Adrenal gland (tissue), 12 donors: ENCODE data around the gene WDR5B. TPM values are rescaled to one million over a fixed set of nuclear protein-coding genes. Genes with fewer than 3 reads are reported as not detected.

ENCODE experiments used
- DNase-seq, 7 donors: peaks; one replicate each; pipeline ENCODE4 v3.0.0-alpha.2; 2019 to 2020
- H3K27ac ChIP-seq, 5 donors: fragments of 200-600 bp; sonication (generic) in 4 of 5; 1 replicate in 3 of 5; 2 replicates in 2 of 5; pipeline versions ENCODE4 v1.5.1 to v1.8.0; 2016 to 2020; ENCODE audit warnings: mild to moderate bottlenecking in 1 of 5
- H3K27me3 ChIP-seq: fragments of 200-600 bp; 2 replicates; pipeline ENCODE4 v1.8.0; 2021
- H3K36me3 ChIP-seq, 2 donors: fragments of 200-600 bp; replicated peaks in 1 of 2; 1 replicate in 1 of 2; 2 replicates in 1 of 2; pipeline versions ENCODE4 v1.5.1 to v1.8.0; 2018 to 2022
- H3K4me1 ChIP-seq, 2 donors: fragments of 200-600 bp; replicated peaks in 1 of 2; 1 replicate in 1 of 2; 2 replicates in 1 of 2; pipeline versions ENCODE4 v1.5.1 to v1.8.0; 2018 to 2021
- H3K4me3 ChIP-seq, 4 donors: fragments of 200-600 bp; sonication (generic) in 3 of 4; one replicate each; pipeline ENCODE4 v1.5.1; 2016 to 2018
- H3K9me3 ChIP-seq, 3 donors: fragments of 200-600 bp; sonication (generic) in 1 of 3; replicated peaks in 1 of 3; 1 replicate in 2 of 3; 2 replicates in 1 of 3; pipeline versions ENCODE4 v1.5.1 to v1.8.0; 2016 to 2021
- CTCF ChIP-seq, 6 experiments: fragments of 450-650 bp in 4 of 6; fragments of 200-600 bp in 2 of 6; sonication (generic) in 1 of 6; IDR thresholded peaks; 1 replicate in 5 of 6; 2 replicates in 1 of 6; pipeline versions ENCODE4 v1.5.1 to v1.8.0; 2016 to 2021; ENCODE audit warnings: antibody characterized with exemption in 6 of 6, mild to moderate bottlenecking in 2 of 6, moderate library complexity in 1 of 6
- POLR2A ChIP-seq, 2 donors: fragments of 450-650 bp; IDR thresholded peaks; one replicate each; pipeline ENCODE4 v1.6.1; 2017; ENCODE audit warnings: antibody characterized with exemption in 2 of 2, mild to moderate bottlenecking in 2 of 2, moderate library complexity in 1 of 2
- WGBS, 4 donors: extraction: QIAGEN DNeasy Blood & Tissue Kit in 2 of 4; methylation state at CpG; one replicate each; pipeline versions ENCODE4 v1.1.5 to v1.1.7; 2013 to 2017; 5-methylcytosine and 5-hydroxymethylcytosine counted together
- intact Hi-C, 2 donors: fragments of 100-400 bp; cut with DNase I; formaldehyde crosslinking; loops; one replicate each; pipeline versions ENCODE4 v1.14.1 to v1.15.0; 2022 to 2023
- polyA plus RNA-seq, 3 donors: library from polyadenylated mRNA; stranded (reverse); fragments of 200-250 nt in 2 of 3; fragments of 350-450 nt in 1 of 3; fragmentation: Illumina TruSeq in 1 of 3; extraction: RNeasy Lipid Tissue Mini Kit (QIAGEN cat#74804) in 1 of 3; gene quantifications; one replicate each; pipeline ENCODE4 v1.2.3, GENCODE V29; 2013 to 2014
- total RNA-seq, 9 donors: library from RNA; depleted of rRNA in 4 of 9; stranded (reverse); fragments of >200 nt in 4 of 9; fragments of 120-200 nt in 1 of 9; fragmentation: NEBNext Ultra II Directional in 1 of 9; extraction: Animal tissue kit (Norgen Biotek cat#: 25700) in 1 of 9; gene quantifications; one replicate each; pipeline versions ENCODE4 v1.1.0 to v1.2.4, GENCODE V29; 2013 to 2023
- donor health status: healthy with polysubstance abuse.
- donor health status: Bipolar disorder and iron deficiency.
- donor health status: DM: yes; HTN: yes; CAD: no.
- donor health status: DM: no; HTN: no; CAD: no.
- donor health status: DM: no; HTN: no; CAD: no.
- donor health status: DM: yes; HTN: yes; CAD: no.

Gene WDR5B
- total and polyA plus RNA-seq, 12 donors = 3.0 to 10.3 (median 6.7) TPM

DNA sequence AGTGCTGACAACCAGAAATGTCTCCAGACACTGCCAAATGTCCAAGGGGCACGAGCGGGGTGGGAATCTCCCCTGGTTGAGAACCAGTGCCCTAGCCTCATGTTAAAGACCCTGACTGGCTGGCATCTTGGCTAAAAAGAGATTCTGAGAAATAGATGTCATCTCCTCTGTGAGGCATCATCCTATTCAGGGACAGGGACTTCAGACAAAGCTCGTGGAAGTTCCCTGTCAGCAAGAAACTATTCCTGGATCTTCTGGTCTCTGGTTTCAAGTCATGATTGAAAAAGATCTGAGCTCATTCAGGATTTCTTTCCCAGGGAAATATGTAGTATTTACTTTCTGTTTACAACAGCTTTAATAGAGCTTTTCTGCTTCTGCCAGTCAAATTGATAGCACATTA, 10.8 kb downstream of the WDR5B start:
- H3K9me3 ChIP-seq = no peaks in the 10 kb centered on the region
- H3K36me3 ChIP-seq = peaks cover 0 to 70% of the 10 kb centered on the region in 2 donors
- WGBS, 4 donors = 87 to 97% (median 94%) methylated on average over 3 of the region's 3 CpGs
- H3K27me3 ChIP-seq = no peaks in the 10 kb centered on the region
- DNase-seq = no peak
- no peak overlapping the region for H3K27ac ChIP-seq
- H3K4me1 ChIP-seq = peaks cover 0 to 2% of the 10 kb centered on the region in 2 donors
- TF ChIP-seq CTCF (IDR thresholded peaks at IDR 0.05) (no peak), POLR2A (IDR thresholded peaks at IDR 0.05) (no peak)
- H3K4me3 ChIP-seq = no peak overlapping the region
- intact Hi-C loops = no loop called here

DNA sequence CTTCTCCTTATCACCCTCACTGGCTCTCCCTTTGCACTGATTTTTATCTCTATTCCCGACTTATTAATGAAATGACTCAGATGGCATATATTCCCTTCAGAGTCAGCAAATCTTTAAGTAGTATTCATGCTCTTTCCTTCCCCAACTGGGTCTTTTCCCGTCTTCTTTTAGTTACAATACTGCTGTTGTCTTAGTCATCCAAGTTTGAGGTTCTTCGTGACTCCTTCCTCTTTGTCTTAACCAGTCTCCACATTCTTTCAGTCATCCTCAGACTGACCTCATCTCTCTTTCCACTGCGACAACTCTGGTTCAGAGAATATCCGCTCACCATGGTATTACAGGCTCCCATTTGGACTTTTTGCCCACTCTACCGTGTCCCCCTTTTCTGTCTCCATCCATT, 12.4 kb downstream of the WDR5B start:
- WGBS, 4 donors = 83 to 88% (median 85%) methylated on average over 6 of the region's 6 CpGs
- no peak overlapping the region for H3K27ac ChIP-seq
- TF ChIP-seq CTCF (IDR thresholded peaks at IDR 0.05) (no peak), POLR2A (IDR thresholded peaks at IDR 0.05) (no peak)
- H3K27me3 ChIP-seq = no peaks in the 10 kb centered on the region
- no peaks in the 10 kb centered on the region for H3K9me3 ChIP-seq
- intact Hi-C loops = no loop called here
- no peaks in the 10 kb centered on the region for H3K4me1 ChIP-seq
- no peak overlapping the region for H3K4me3 ChIP-seq
- DNase-seq = no peak
- peaks cover 0 to 57% of the 10 kb centered on the region in 2 donors for H3K36me3 ChIP-seq

GRCh38 chr3:122398920-122399319, 16.9 kb downstream of the WDR5B start:
- Histone ChIP-seq H3K4me3 (no peak overlapping the region), H3K4me1 (no peaks in the 10 kb centered on the region), H3K27ac (no peak overlapping the region), H3K9me3 (no peaks in the 10 kb centered on the region), H3K36me3 (peaks cover 0 to 11% of the 10 kb centered on the region in 2 donors), H3K27me3 (no peaks in the 10 kb centered on the region)
- no peak for DNase-seq
- 98 to 100% (median 99%) methylated on average over 2 of the region's 2 CpGs for WGBS, 4 donors
- intact Hi-C loops = no loop called here
- TF ChIP-seq CTCF (IDR thresholded peaks at IDR 0.05) (no peak), POLR2A (IDR thresholded peaks at IDR 0.05) (no peak)

- intact Hi-C loops = no loop called here
- Histone ChIP-seq H3K27me3 (no peaks in the 10 kb centered on the region), H3K27ac (no peak overlapping the region), H3K4me3 (no peak overlapping the region), H3K4me1 (peaks cover 7 to 14% of the 10 kb centered on the region in 2 donors), H3K36me3 (no peaks in the 10 kb centered on the region), H3K9me3 (no peaks in the 10 kb centered on the region)
- WGBS, 4 donors = 91 to 96% (median 95%) methylated on average over 1 of the region's 1 CpG
- no peak for DNase-seq
- TF ChIP-seq CTCF (IDR thresholded peaks at IDR 0.05) = no peak
- TF ChIP-seq POLR2A (IDR thresholded peaks at IDR 0.05) = no peak
Observed at GRCh38 chr3:122397201-122397600, 18.7 kb downstream of the WDR5B start.
